Retinal pigment epithelial cell (primary cell): ENCODE measurements around the gene TMBIM1.

ENCODE experiments used
- DNase-seq: peaks from one replicate; pipeline ENCODE4 v3.0.0-alpha.2; 2010; ENCODE audit warnings: low read depth
- H3K4me3 ChIP-seq: 2 replicates; pipeline ENCODE4 v1.5.1; 2011; ENCODE audit warnings: mild to moderate bottlenecking, low read length, control low read depth, moderate library complexity
- CTCF ChIP-seq: conservative IDR thresholded peaks from 2 replicates; pipeline ENCODE4 v1.5.1; 2011; ENCODE audit warnings: low read depth, low read length, control low read depth, inconsistent platforms

TMBIM1 gene

GRCh38 chr2:218331745-218332144 lies 39.4 kb upstream of the TMBIM1 start:
- no peak for DNase-seq

GRCh38 chr2:218329826-218330593 lies 37.7 kb upstream of the TMBIM1 start:
- no peak overlapping the region for H3K4me3 ChIP-seq
- DNase-seq = no peak
- TF ChIP-seq CTCF = no peak

More at GRCh38 chr2:218331745-218332144, 39.4 kb upstream of the TMBIM1 start:
- TF ChIP-seq CTCF = no peak
- H3K4me3 ChIP-seq = no peak overlapping the region

- TF ChIP-seq CTCF = no peak
- H3K4me3 ChIP-seq = no peak overlapping the region
- DNase-seq = no peak
These were observed 36.9 kb upstream of the TMBIM1 start for GRCh38 chr2:218329027-218329825.

- no peak for TF ChIP-seq CTCF
- DNase-seq = no peak
- no peak overlapping the region for H3K4me3 ChIP-seq
These were observed 36.0 kb upstream of the TMBIM1 start for GRCh38 chr2:218328294-218328693.

- H3K4me3 ChIP-seq = no peak overlapping the region
- TF ChIP-seq CTCF = no peak
- DNase-seq = no peak
These were observed 35.3 kb upstream of the TMBIM1 start for GRCh38 chr2:218327451-218328210.

GRCh38 chr2:218326315-218326714 lies 34.0 kb upstream of the TMBIM1 start:
- DNase-seq = no peak
- no peak for TF ChIP-seq CTCF

More at GRCh38 chr2:218326315-218326714, 34.0 kb upstream of the TMBIM1 start:
- H3K4me3 ChIP-seq = no peak overlapping the region
